Measurements from ENCODE around the gene GEMIN7.

GEMIN7 gene

GRCh38 chr19:45038931-45039893, 39.8 kb upstream of the GEMIN7 start, which contains the start of gene CLASRP:
TSS of gene CLASRP (plus strand) at chr19:45039045. CDS start at chr19:45040213, 1,168 bp downstream.
- peak; percentile 90 for DNase-seq
- H3K9me3 ChIP-seq (ENCODE audit: severe bottlenecking) = no peaks in the 10 kb centered on the region
- H3K4me3 ChIP-seq (ENCODE audit: low read depth, low read length) = peak within 1 kb of the TSS; percentile 95
- peak within 1 kb of the TSS; percentile 95 for H3K27ac ChIP-seq
- peaks cover 46% of the 10 kb centered on the region for H3K36me3 ChIP-seq
- no peaks in the 10 kb centered on the region for H3K27me3 ChIP-seq (ENCODE audit: insufficient read depth, low read depth, severe bottlenecking)
- no peak for TF ChIP-seq CTCF (IDR thresholded peaks at IDR 0.05; ENCODE audit: low read depth, low read length)

- Histone ChIP-seq H3K9me3 (ENCODE audit: severe bottlenecking) (no peaks in the 10 kb centered on the region), H3K27me3 (ENCODE audit: insufficient read depth, low read depth, severe bottlenecking) (no peaks in the 10 kb centered on the region), H3K36me3 (peaks cover 56% of the 10 kb centered on the region), H3K27ac (no peak overlapping the region), H3K4me3 (ENCODE audit: low read depth, low read length) (no peak overlapping the region)
- DNase-seq = no peak
- no peak for TF ChIP-seq CTCF (IDR thresholded peaks at IDR 0.05; ENCODE audit: low read depth, low read length)
Observed at GRCh38 chr19:45040059-45040771, 38.8 kb upstream of the GEMIN7 start.

- H3K4me3 ChIP-seq (ENCODE audit: low read depth, low read length) = no peak overlapping the region
- no peaks in the 10 kb centered on the region for H3K27me3 ChIP-seq (ENCODE audit: insufficient read depth, low read depth, severe bottlenecking)
- no peaks in the 10 kb centered on the region for H3K9me3 ChIP-seq (ENCODE audit: severe bottlenecking)
- no peak for TF ChIP-seq CTCF (IDR thresholded peaks at IDR 0.05; ENCODE audit: low read depth, low read length)
- no peak overlapping the region for H3K27ac ChIP-seq
- peaks cover 61% of the 10 kb centered on the region for H3K36me3 ChIP-seq
- no peak for DNase-seq
Observed at GRCh38 chr19:45041125-45041524, 37.9 kb upstream of the GEMIN7 start.

GRCh38 chr19:45045671-45046353, 33.2 kb upstream of the GEMIN7 start:
- Histone ChIP-seq H3K27ac (no peak overlapping the region), H3K27me3 (ENCODE audit: insufficient read depth, low read depth, severe bottlenecking) (no peaks in the 10 kb centered on the region), H3K9me3 (ENCODE audit: severe bottlenecking) (no peaks in the 10 kb centered on the region), H3K36me3 (peaks cover 59% of the 10 kb centered on the region), H3K4me3 (ENCODE audit: low read depth, low read length) (no peak overlapping the region)
- no peak for TF ChIP-seq CTCF (IDR thresholded peaks at IDR 0.05; ENCODE audit: low read depth, low read length)
- no peak for DNase-seq

- Histone ChIP-seq H3K9me3 (ENCODE audit: severe bottlenecking) (no peaks in the 10 kb centered on the region), H3K36me3 (peaks cover 56% of the 10 kb centered on the region), H3K27ac (no peak overlapping the region), H3K27me3 (ENCODE audit: insufficient read depth, low read depth, severe bottlenecking) (no peaks in the 10 kb centered on the region), H3K4me3 (ENCODE audit: low read depth, low read length) (no peak overlapping the region)
- DNase-seq = no peak
- TF ChIP-seq CTCF (IDR thresholded peaks at IDR 0.05; ENCODE audit: low read depth, low read length) = no peak
Observed at GRCh38 chr19:45046355-45046754, 32.7 kb upstream of the GEMIN7 start.
